Panc1 (cell line): ENCODE results near the gene BHLHE23.

Experiments
- POLR2AphosphoS5 ChIP-seq: IDR thresholded peaks from 2 replicates; pipeline ENCODE4 v1.6.1; 2012; ENCODE audit warnings: mild to moderate bottlenecking, low read depth, low read length, moderate library complexity
- TF ChIP-seq, protein P1 (sequence below): fragments of 450-650 bp; IDR thresholded peaks from 2 replicates; pipeline ENCODE4 v1.5.1; 2017; ENCODE audit warnings: mild to moderate bottlenecking
- TF ChIP-seq, protein P2 (sequence below), 2 experiments: IDR thresholded peaks; 2 replicates each; pipeline ENCODE4 v1.6.1; 2011 to 2012; ENCODE audit warnings: low read depth in 2 of 2, control low read depth in 1 of 2, low read length in 1 of 2, mild to moderate bottlenecking in 1 of 2, moderate library complexity in 1 of 2; ENCODE audit not compliant: insufficient read depth in 1 of 2

GRCh38 chr20:63007646-63008488 lies 1.1 kb upstream of the BHLHE23 start:
- no peak for TF ChIP-seq POLR2AphosphoS5
- TF ChIP-seq, protein P1, sequence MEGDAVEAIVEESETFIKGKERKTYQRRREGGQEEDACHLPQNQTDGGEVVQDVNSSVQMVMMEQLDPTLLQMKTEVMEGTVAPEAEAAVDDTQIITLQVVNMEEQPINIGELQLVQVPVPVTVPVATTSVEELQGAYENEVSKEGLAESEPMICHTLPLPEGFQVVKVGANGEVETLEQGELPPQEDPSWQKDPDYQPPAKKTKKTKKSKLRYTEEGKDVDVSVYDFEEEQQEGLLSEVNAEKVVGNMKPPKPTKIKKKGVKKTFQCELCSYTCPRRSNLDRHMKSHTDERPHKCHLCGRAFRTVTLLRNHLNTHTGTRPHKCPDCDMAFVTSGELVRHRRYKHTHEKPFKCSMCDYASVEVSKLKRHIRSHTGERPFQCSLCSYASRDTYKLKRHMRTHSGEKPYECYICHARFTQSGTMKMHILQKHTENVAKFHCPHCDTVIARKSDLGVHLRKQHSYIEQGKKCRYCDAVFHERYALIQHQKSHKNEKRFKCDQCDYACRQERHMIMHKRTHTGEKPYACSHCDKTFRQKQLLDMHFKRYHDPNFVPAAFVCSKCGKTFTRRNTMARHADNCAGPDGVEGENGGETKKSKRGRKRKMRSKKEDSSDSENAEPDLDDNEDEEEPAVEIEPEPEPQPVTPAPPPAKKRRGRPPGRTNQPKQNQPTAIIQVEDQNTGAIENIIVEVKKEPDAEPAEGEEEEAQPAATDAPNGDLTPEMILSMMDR, result no peak
- TF ChIP-seq, protein P2, sequence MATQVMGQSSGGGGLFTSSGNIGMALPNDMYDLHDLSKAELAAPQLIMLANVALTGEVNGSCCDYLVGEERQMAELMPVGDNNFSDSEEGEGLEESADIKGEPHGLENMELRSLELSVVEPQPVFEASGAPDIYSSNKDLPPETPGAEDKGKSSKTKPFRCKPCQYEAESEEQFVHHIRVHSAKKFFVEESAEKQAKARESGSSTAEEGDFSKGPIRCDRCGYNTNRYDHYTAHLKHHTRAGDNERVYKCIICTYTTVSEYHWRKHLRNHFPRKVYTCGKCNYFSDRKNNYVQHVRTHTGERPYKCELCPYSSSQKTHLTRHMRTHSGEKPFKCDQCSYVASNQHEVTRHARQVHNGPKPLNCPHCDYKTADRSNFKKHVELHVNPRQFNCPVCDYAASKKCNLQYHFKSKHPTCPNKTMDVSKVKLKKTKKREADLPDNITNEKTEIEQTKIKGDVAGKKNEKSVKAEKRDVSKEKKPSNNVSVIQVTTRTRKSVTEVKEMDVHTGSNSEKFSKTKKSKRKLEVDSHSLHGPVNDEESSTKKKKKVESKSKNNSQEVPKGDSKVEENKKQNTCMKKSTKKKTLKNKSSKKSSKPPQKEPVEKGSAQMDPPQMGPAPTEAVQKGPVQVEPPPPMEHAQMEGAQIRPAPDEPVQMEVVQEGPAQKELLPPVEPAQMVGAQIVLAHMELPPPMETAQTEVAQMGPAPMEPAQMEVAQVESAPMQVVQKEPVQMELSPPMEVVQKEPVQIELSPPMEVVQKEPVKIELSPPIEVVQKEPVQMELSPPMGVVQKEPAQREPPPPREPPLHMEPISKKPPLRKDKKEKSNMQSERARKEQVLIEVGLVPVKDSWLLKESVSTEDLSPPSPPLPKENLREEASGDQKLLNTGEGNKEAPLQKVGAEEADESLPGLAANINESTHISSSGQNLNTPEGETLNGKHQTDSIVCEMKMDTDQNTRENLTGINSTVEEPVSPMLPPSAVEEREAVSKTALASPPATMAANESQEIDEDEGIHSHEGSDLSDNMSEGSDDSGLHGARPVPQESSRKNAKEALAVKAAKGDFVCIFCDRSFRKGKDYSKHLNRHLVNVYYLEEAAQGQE (IDR thresholded peaks at IDR 0.05; ENCODE audit: insufficient read depth in 1 of 2, low read depth in 2 of 2, low read length in 1 of 2), result no peak
